HEK293T (cell line): Measurements from ENCODE around the gene IMP3.

Experiments used
- ARNT ChIP-seq: fragments of 450-650 bp; IDR thresholded peaks from 2 replicates; pipeline ENCODE4 v1.6.1; 2017; ENCODE audit warnings: mild to moderate bottlenecking
- FOXA1 ChIP-seq: fragments of 450-650 bp; IDR thresholded peaks from 2 replicates; pipeline ENCODE4 v1.6.1; 2016; ENCODE audit warnings: mild to moderate bottlenecking
- SP1 ChIP-seq: fragments of 450-650 bp; IDR thresholded peaks from 2 replicates; pipeline ENCODE4 v1.6.1; 2017

DNA sequence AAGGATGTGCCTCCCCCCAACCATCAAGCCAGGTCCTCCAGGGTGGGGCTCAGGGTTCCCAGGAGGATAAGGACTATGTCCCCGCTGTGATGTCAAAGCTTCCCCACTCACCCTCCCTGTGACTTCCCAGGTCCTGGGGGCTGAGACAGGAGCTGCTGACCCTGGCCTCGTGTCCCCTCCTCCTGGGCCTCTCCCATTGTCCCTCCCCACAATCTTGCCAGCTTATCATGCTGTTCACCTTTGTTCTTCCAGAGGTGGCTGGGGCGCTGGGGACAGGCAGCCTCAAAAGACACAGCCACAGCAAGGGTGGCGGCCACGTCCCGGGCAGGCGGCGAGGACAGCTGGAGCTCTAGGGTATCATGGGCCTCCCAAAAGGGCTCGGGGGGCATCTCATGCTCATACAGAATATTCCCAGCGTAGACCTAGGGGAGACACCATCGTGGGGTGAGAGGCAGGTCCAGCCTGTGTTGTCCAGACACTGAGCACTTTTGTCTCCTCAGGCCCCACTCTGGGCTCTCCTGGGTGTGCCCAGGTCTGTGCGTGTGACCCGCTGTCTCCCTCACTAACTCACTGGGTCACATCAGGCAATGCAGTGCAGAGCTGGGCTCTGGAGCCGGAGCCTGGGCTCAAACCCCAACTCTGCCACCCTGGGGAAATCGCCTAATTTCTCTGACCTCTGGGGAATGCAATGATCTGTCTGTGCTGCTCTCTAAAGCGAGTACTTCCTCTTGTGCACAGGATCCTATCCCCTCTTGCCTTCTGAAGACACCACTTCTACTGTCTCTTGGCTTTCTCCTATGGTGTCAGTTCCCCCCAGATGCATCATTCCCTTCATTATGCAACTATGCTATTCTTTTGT is 37.7 kb upstream of the IMP3 start:
- no peak for TF ChIP-seq ARNT
- TF ChIP-seq SP1: no peak
- no peak for TF ChIP-seq FOXA1
